Stimulated activated CD4-positive, alpha-beta T cell treated with anti-CD3 and anti-CD28 coated beads, Interleukin-4, amount 100 ng/mL, for 4 hours (primary cell): Measurements from ENCODE around the gene CLASP1.
A peak's percentile ranks its signal among the peaks of the same experiment; 100 is the strongest.

Experiments used
- DNase-seq, 2 experiments: peaks; one replicate each; pipeline ENCODE4 v3.0.0-alpha.2; 2020

Gene CLASP1

GRCh38 chr2:121536347-121536746 is 112.9 kb downstream of the CLASP1 start:
- DNase-seq = no peak

GRCh38 chr2:121534007-121534406 is 115.3 kb downstream of the CLASP1 start:
- DNase-seq = no peak

DNA sequence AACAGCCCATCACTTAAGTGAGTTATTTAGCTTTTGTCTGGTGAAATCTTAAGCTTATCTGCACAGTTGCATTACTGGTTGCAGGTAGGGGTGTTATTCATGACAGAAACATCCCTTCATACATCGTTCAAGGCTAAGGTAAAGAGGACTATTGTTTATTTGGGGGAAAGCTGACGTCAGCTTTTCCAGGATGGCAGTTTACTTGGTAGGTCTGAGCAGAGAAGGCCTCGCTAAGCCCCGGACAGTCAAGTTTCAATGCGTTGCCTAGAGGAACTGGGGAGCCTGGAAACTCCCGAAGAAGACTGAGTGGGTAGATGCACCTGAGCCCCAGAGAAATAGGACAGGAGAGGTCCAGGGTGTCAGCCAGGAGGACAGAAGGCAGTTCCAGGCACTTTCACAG is 116.4 kb downstream of the CLASP1 start:
- DNase-seq = no peak

GRCh38 chr2:121532347-121532766 is 116.9 kb downstream of the CLASP1 start:
- DNase-seq = no peak

- peak; percentile 80 to 81 for DNase-seq
Observed at GRCh38 chr2:121530212-121530705, 119.0 kb downstream of the CLASP1 start.

DNA sequence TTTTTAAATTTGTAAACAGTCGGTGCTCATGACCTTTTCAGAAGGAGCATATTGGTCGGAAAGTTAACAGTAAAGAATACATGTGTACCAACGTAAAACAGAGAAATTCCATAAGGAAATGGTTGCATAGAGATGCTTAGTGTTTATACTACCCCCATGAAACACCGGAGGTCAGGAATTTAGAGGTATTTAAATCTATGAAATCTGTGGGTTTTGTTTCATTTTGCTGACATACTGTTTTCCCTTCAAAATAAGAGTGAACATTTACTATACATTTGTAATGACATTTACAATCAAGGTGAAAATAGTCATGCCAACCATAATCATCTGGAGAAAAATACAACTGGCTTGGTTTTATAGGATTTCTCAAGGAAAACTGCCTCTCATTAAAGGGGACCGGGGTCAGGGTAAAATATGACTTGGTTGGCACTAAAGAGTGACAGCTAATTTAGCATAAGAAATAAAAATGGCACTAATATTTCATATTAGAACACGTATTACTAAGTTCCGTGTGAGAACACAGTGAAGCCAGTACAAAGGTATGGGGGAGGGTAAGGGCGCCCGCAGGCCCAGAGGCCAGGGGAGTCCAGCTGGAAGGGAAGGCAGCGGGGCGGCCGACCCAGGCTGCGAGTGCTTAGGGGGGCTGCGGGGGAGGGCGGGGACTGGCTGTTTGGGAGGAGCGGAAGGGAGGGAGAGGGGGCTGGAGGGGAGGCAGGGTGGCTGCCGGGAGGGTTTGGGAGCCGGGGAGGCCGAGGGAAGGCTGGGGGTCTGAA is 119.6 kb downstream of the CLASP1 start:
- no peak for DNase-seq

DNA sequence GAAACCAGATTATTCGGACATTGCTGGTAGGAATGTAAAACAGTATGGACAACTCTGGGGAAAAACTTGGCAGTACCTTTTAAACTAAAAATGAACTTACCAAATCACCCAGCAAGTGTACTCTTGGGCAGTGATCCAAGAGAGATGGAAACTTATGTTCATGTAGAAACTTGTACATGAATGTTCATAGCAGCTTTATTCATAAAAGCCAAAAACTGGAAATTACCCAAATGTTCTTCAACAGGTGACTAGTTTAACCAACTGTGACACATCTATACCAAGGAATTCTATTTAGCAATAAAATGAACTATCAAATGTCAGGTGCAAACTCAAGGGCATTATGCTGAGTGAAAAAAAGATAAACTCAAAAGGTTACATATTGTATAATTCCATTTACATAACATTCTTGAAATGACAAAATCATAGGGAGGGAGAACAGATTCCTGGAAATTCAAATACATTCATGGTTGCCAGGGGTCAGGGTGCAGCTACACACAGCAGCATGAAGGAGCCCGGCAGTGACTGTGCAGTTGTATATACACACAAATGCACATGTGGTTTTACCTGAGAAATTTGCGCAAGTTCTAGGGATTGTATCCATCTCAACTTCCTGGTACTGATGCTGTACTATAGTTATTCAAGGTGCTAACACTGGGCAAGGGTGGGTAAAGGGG is 122.1 kb downstream of the CLASP1 start:
- DNase-seq = peak in 1 of 2 experiments; percentile 24

DNA sequence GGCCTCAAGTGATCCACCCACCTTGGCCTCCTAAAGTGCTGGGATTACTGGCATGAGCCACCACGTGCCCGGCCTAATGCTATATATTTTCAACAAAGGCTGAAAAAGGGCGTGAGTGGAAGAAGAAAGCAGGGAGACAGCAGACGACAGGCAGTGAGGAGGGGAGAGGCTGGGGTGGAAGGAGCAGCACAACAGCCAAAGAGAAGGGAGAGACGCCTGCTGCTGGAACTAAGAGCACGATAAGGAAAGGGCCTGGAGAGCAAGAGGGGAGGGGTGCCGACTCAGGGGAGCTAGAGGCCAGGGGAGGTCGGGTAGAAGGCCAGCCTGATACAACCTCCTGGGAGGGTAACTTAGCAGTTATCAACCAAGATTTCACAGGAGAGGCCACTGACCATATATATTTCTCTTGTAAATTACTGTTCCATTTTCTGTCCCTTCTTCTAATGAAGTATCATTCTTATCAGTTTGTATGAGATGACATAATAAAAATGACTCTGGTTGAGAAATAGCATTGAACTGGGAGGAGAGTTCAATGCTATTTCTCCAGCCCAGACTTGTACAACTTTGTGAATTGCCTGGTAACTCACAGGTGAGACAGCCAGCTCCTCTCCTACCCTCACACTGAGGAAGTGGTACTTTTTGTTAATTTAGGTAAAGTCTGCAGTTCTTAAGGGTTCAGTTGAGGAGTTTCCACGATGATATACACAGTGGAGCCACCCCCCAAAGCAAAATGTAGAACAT is 124.4 kb downstream of the CLASP1 start:
- no peak for DNase-seq

- DNase-seq = no peak
Observed at GRCh38 chr2:121521359-121521758, 127.9 kb downstream of the CLASP1 start.

GRCh38 chr2:121520641-121520994 is 128.6 kb downstream of the CLASP1 start:
- no peak for DNase-seq

- DNase-seq = no peak
Observed at GRCh38 chr2:121519732-121520640, 129.3 kb downstream of the CLASP1 start.

- DNase-seq = no peak
Observed at GRCh38 chr2:121519153-121519552, 130.1 kb downstream of the CLASP1 start.

GRCh38 chr2:121513597-121514333 is 135.5 kb downstream of the CLASP1 start:
- no peak for DNase-seq

GRCh38 chr2:121510857-121511256 is 138.4 kb downstream of the CLASP1 start:
- no peak for DNase-seq

- no peak for DNase-seq
Observed at GRCh38 chr2:121506621-121507020, 142.6 kb downstream of the CLASP1 start.

DNA sequence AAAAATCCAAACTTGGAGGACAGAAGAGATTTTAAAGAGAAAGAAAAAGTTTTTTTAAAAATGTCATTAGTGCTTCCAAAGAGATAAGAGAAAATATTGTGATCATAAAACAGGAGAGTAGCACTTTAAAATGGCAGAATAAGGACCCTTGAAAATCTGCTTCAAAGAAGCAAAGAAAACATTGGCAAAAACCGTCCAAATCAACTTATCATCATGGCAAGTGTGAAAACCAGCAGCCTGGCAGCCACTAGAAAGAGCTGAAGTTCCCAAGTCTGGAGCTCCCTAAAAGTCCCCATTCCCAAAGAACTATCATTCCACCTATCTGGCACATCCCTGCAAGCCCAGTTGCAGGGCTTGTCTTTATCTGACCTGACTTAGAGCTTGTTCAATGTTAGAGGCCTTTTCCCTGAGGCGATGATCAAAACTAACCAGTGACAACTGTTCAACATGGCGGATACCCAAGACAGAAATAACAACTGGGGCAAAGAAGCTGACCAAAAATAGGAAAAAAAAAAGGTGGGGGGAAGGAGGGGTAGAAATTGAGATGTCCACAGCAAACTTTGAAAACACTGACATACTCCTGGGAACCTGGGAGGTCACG is 143.2 kb downstream of the CLASP1 start:
- no peak for DNase-seq

- DNase-seq = no peak
Observed at GRCh38 chr2:121505005-121505404, 144.3 kb downstream of the CLASP1 start.

- no peak for DNase-seq
Observed at GRCh38 chr2:121504316-121504715, 144.9 kb downstream of the CLASP1 start.

GRCh38 chr2:121502781-121503180 is 146.5 kb downstream of the CLASP1 start:
- DNase-seq = no peak

- no peak for DNase-seq
Observed at GRCh38 chr2:121502246-121502645, 147.0 kb downstream of the CLASP1 start.

DNA sequence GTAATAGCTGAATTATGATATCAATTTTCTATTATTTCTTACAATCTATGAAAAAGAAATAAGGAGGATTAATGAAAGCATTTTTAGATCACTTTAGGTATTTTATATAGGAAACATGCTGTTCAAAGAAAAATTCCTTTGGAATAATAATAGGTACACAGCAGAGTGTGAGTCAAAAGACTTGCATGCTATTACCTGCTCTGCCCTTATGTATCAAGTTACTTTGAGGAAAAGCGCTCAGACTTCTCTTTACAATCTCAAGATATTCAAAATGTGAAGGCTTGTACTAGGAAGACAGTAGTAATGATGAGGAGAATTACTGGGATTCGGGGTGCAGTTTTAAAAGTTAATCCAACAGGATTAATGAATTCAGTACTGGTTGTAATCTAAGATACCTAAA is 147.7 kb downstream of the CLASP1 start:
- no peak for DNase-seq
